ENCODE results near the gene GTF3C5. TPM values are rescaled to one million over a fixed set of nuclear protein-coding genes. Genes with fewer than 3 reads are reported as not detected.
"Not testable (repeated sequence)": the region's sequence is repeated elsewhere in the genome, so short reads cannot be mapped to it uniquely, and the experiment has no call there.

The GTF3C5 gene
- total RNA-seq, 3 donors from 2014 or later (not counting 1 experiment from before 2014, with no cell fraction given), result 52.6 to 69.2 (median 60.4) TPM

DNA sequence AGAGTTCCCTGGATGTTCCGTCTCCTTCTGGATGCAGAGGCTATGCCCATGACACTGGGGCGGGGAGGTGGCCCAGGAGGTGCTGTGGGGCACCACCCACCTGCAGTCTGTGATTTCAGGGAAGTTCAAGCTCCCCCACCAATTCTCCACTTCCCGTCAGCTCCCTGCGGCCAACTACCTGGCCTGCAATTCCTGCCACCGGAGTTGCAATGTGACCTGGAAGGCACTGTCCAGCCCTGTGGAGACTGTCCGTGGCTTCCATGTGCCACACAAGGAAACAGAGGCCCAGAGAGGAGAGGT lies 35.7 kb upstream of the GTF3C5 start:
- Histone ChIP-seq H3K27ac (ENCODE audit: low read length) (no peak overlapping the region), H3K9me3 (ENCODE audit: control insufficient read depth, insufficient read depth, low read length) (no peaks in the 10 kb centered on the region), H3K27me3 (ENCODE audit: control insufficient read depth, insufficient read depth, low read length) (no peaks in the 10 kb centered on the region), H3K4me3 (ENCODE audit: low read length) (no peak overlapping the region), H3K36me3 (ENCODE audit: control insufficient read depth, insufficient read depth, low read length) (no peaks in the 10 kb centered on the region), H3K4me1 (ENCODE audit: control insufficient read depth, insufficient read depth, low read length) (peaks cover 52% of the 10 kb centered on the region)
- Mint-ChIP-seq H3K27me3 (ENCODE audit: low read depth in 2 of 2) (no peaks in the 10 kb centered on the region), H3K9me3 (no peaks in the 10 kb centered on the region), H3K27ac (no peak overlapping the region), H3K36me3 (no peaks in the 10 kb centered on the region), H3K4me3 (no peak overlapping the region), H3K4me1 (peaks cover 45 to 57% of the 10 kb centered on the region in 2 donors)
- DNase-seq (no peak), ATAC-seq (no peak)
- 93% methylated on average over 6 of the region's 6 CpGs for WGBS (ENCODE audit: insufficient coverage)
- intact Hi-C loops (cut with micrococcal nuclease), result no loop called here
- TF ChIP-seq, protein P1, sequence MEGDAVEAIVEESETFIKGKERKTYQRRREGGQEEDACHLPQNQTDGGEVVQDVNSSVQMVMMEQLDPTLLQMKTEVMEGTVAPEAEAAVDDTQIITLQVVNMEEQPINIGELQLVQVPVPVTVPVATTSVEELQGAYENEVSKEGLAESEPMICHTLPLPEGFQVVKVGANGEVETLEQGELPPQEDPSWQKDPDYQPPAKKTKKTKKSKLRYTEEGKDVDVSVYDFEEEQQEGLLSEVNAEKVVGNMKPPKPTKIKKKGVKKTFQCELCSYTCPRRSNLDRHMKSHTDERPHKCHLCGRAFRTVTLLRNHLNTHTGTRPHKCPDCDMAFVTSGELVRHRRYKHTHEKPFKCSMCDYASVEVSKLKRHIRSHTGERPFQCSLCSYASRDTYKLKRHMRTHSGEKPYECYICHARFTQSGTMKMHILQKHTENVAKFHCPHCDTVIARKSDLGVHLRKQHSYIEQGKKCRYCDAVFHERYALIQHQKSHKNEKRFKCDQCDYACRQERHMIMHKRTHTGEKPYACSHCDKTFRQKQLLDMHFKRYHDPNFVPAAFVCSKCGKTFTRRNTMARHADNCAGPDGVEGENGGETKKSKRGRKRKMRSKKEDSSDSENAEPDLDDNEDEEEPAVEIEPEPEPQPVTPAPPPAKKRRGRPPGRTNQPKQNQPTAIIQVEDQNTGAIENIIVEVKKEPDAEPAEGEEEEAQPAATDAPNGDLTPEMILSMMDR (IDR thresholded peaks at IDR 0.05), result no peak

DNA sequence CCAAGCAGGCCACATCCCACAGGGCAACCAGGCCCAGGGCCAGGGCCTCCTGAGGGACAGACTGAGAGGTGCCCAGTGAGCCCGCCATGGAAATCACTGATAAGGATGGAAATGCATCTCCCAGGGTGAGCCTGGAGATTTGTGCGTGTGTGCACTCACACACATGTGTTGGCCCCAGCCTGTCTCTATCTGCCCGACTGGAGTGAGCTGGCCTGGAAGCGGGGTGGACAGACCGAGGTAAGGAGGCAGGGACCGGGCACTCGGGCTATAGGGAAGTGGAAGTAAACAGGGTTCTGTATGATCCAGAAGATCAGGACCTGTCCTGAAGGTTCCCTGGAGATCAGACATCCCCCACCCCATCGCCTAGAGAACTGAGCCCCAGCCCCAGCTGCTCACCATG lies 34.9 kb upstream of the GTF3C5 start:
- 91% methylated on average over 8 of the region's 8 CpGs for WGBS (ENCODE audit: insufficient coverage)
- ATAC-seq, result no peak
- H3K27me3 ChIP-seq (ENCODE audit: control insufficient read depth, insufficient read depth, low read length), result no peaks in the 10 kb centered on the region

DNA sequence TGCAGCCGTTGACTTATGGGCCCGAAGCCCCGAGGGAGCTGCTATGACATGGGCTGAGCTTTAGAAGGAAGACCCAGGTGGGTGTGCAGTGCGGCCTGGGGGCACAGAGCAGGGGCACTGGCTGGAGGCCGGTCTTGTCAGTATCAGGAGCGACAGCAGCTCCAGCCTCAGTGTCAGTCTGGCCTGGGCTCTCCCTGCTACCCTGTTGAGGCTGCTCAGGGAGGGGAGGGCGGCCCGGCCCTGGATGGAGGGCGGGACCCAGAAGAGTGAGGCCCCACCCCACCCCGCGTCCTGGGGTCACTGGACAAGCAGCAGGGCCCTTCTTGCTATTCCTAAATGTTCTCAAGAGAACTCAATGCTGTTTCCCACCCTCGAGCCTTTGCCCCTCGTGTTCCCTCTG lies 34.3 kb upstream of the GTF3C5 start:
- Mint-ChIP-seq H3K9me3 (no peaks in the 10 kb centered on the region), H3K27ac (no peak overlapping the region), H3K27me3 (ENCODE audit: low read depth in 2 of 2) (no peaks in the 10 kb centered on the region)

More for the DNA sequence above, 34.9 kb upstream of the GTF3C5 start:
- Histone ChIP-seq H3K36me3 (ENCODE audit: control insufficient read depth, insufficient read depth, low read length) (no peaks in the 10 kb centered on the region), H3K27ac (ENCODE audit: low read length) (no peak overlapping the region), H3K9me3 (ENCODE audit: control insufficient read depth, insufficient read depth, low read length) (no peaks in the 10 kb centered on the region), H3K4me3 (ENCODE audit: low read length) (no peak overlapping the region), H3K4me1 (ENCODE audit: control insufficient read depth, insufficient read depth, low read length) (peaks cover 46% of the 10 kb centered on the region)
- Mint-ChIP-seq H3K27ac (no peak overlapping the region), H3K36me3 (no peaks in the 10 kb centered on the region), H3K4me1 (peaks cover 37 to 50% of the 10 kb centered on the region in 2 donors), H3K9me3 (no peaks in the 10 kb centered on the region), H3K27me3 (ENCODE audit: low read depth in 2 of 2) (no peaks in the 10 kb centered on the region), H3K4me3 (no peak overlapping the region)
- TF ChIP-seq, protein P1 (IDR thresholded peaks at IDR 0.05), result no peak
- DNase-seq, result no peak
- intact Hi-C loops (cut with micrococcal nuclease), result no loop called here

DNA sequence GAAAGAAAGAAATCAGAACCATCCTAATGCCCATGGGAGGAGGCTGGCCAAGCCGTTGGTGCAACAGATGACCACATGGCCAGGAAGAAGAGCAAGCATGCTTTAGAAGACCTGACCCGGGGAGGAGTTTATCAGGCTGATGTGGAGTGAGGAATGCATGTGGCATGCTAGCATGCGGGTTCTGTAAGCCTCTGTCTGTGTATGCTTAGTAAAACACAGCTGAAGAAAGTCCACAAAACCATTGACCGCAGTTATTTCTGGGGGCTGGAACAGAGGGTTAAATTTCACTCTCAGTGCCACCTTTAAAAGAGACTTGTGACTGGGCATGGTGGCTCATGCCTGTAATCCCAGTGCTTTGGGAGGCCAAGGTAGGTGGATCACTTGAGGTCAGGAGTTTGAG lies 33.2 kb upstream of the GTF3C5 start:
- peaks cover 0 to 3% of the 10 kb centered on the region in 2 donors for H3K27me3 Mint-ChIP-seq (ENCODE audit: low read depth in 2 of 2)
- ATAC-seq, result no peak
- intact Hi-C loops (cut with micrococcal nuclease), result no loop called here

More for the DNA sequence above, 34.3 kb upstream of the GTF3C5 start:
- no peaks in the 10 kb centered on the region for H3K36me3 Mint-ChIP-seq
- Histone ChIP-seq H3K4me3 (ENCODE audit: low read length) (no peak overlapping the region), H3K27ac (ENCODE audit: low read length) (no peak overlapping the region), H3K9me3 (ENCODE audit: control insufficient read depth, insufficient read depth, low read length) (no peaks in the 10 kb centered on the region), H3K36me3 (ENCODE audit: control insufficient read depth, insufficient read depth, low read length) (no peaks in the 10 kb centered on the region), H3K4me1 (ENCODE audit: control insufficient read depth, insufficient read depth, low read length) (peaks cover 40% of the 10 kb centered on the region), H3K27me3 (ENCODE audit: control insufficient read depth, insufficient read depth, low read length) (no peaks in the 10 kb centered on the region)
- DNase-seq (no peak), ATAC-seq (no peak)
- peaks cover 31 to 44% of the 10 kb centered on the region in 2 donors for H3K4me1 Mint-ChIP-seq
- intact Hi-C loops (cut with micrococcal nuclease), result no loop called here
- WGBS (ENCODE audit: insufficient coverage), result 79% methylated on average over 13 of the region's 13 CpGs
- H3K4me3 Mint-ChIP-seq, result no peak overlapping the region
- TF ChIP-seq, protein P1 (IDR thresholded peaks at IDR 0.05), result no peak

DNA sequence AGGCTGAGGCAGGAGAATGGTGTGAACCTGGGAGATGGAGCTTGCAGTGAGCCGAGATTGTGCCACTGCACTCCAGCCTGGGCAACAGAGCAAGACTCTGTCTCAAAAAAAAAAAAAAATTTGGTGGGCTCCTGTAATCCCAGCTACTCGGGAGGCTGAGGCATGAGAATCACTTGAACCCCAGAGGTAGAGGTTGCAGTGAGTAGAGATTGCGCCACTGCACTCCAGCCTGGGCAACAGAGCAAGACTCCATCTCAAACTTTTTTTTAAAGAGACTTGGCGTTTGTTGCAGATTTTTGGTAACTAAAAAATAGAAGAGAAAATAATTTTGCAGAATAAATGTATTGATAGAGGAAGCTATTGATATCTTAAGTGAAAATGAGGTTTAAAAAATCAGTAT lies 32.6 kb upstream of the GTF3C5 start:
- H3K36me3 ChIP-seq (ENCODE audit: control insufficient read depth, insufficient read depth, low read length); intact Hi-C loops (cut with micrococcal nuclease): not testable (repeated sequence)

More for the DNA sequence above, 33.2 kb upstream of the GTF3C5 start:
- Histone ChIP-seq H3K27me3 (ENCODE audit: control insufficient read depth, insufficient read depth, low read length) (no peaks in the 10 kb centered on the region), H3K4me1 (ENCODE audit: control insufficient read depth, insufficient read depth, low read length) (peaks cover 29% of the 10 kb centered on the region), H3K4me3 (ENCODE audit: low read length) (no peak overlapping the region), H3K9me3 (ENCODE audit: control insufficient read depth, insufficient read depth, low read length) (no peaks in the 10 kb centered on the region), H3K36me3 (ENCODE audit: control insufficient read depth, insufficient read depth, low read length) (no peaks in the 10 kb centered on the region), H3K27ac (ENCODE audit: low read length) (no peak overlapping the region)
- WGBS (ENCODE audit: insufficient coverage), result 88% methylated on average over 4 of the region's 4 CpGs
- Mint-ChIP-seq H3K4me1 (peaks cover 21 to 38% of the 10 kb centered on the region in 2 donors), H3K9me3 (no peaks in the 10 kb centered on the region), H3K4me3 (no peak overlapping the region), H3K27ac (no peak overlapping the region), H3K36me3 (no peaks in the 10 kb centered on the region)
- DNase-seq, result no peak
- TF ChIP-seq, protein P1 (IDR thresholded peaks at IDR 0.05), result no peak

More for the DNA sequence above, 32.6 kb upstream of the GTF3C5 start:
- not testable (repeated sequence) for H3K27ac Mint-ChIP-seq; DNase-seq; H3K27me3 ChIP-seq (ENCODE audit: control insufficient read depth, insufficient read depth, low read length); H3K36me3 Mint-ChIP-seq; H3K27me3 Mint-ChIP-seq (ENCODE audit: low read depth in 2 of 2); H3K9me3 Mint-ChIP-seq; H3K27ac ChIP-seq (ENCODE audit: low read length); H3K9me3 ChIP-seq (ENCODE audit: control insufficient read depth, insufficient read depth, low read length); ATAC-seq; H3K4me3 ChIP-seq (ENCODE audit: low read length); H3K4me3 Mint-ChIP-seq
- peaks cover 16 to 33% of the 10 kb centered on the region in 2 donors for H3K4me1 Mint-ChIP-seq
- peaks cover 29% of the 10 kb centered on the region for H3K4me1 ChIP-seq (ENCODE audit: control insufficient read depth, insufficient read depth, low read length)
- 73% methylated on average over 3 of the region's 4 CpGs for WGBS (ENCODE audit: insufficient coverage)
